ENCODE data around the gene SART1. TPM values are rescaled to one million over a fixed set of nuclear protein-coding genes. Genes with fewer than 3 reads are reported as not detected.
A peak's percentile ranks its signal among the peaks of the same experiment; 100 is the strongest.

The SART1 gene
- total and polyA plus RNA-seq, 4 donors = 31.4 to 145 (median 48.3) TPM

DNA sequence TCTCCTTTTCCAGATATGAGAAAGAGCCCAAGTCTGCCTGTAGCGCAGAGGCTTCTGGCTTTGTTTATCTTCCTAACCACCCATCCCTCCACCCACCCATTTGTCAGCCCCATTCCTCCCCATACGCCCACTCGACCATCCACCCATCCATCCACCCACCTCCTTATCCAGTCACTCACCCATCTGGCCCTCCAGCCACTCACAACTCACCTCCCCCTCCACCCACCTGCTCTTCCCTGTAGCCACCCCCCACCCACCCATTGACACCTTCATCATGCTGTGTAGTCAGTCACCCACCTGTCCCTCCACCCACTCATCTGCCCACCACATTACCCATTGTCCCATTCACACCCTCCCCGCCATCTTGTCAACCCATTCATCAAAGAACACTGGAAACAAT is 55.8 kb downstream of the SART1 start:
- DNase-seq (no peak), ATAC-seq (ENCODE audit: insufficient read depth, low FRiP score) (no peak)
- H3K4me3 ChIP-seq = no peak overlapping the region
- no peak overlapping the region for H3K27ac ChIP-seq (ENCODE audit: low read depth in 1 of 2, low read length in 1 of 2)
- peaks cover 0 to 4% (median 0%) of the 10 kb centered on the region in 5 donors for H3K4me1 ChIP-seq (ENCODE audit: control insufficient read depth in 5 of 5, insufficient read depth in 5 of 5, low read length in 5 of 5)
- H3K27me3 ChIP-seq (ENCODE audit: control insufficient read depth in 3 of 3, insufficient read depth in 3 of 3, low read length in 2 of 3) = peaks cover 0 to 7% (median 5%) of the 10 kb centered on the region in 3 donors
- WGBS, 2 donors = 82% methylated on average over 4 of the region's 4 CpGs
- TF ChIP-seq, protein P1, sequence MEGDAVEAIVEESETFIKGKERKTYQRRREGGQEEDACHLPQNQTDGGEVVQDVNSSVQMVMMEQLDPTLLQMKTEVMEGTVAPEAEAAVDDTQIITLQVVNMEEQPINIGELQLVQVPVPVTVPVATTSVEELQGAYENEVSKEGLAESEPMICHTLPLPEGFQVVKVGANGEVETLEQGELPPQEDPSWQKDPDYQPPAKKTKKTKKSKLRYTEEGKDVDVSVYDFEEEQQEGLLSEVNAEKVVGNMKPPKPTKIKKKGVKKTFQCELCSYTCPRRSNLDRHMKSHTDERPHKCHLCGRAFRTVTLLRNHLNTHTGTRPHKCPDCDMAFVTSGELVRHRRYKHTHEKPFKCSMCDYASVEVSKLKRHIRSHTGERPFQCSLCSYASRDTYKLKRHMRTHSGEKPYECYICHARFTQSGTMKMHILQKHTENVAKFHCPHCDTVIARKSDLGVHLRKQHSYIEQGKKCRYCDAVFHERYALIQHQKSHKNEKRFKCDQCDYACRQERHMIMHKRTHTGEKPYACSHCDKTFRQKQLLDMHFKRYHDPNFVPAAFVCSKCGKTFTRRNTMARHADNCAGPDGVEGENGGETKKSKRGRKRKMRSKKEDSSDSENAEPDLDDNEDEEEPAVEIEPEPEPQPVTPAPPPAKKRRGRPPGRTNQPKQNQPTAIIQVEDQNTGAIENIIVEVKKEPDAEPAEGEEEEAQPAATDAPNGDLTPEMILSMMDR (IDR thresholded peaks at IDR 0.05; ENCODE audit: control extremely low read depth, extremely low read depth) = no peak
- H3K36me3 ChIP-seq (ENCODE audit: control insufficient read depth in 4 of 4, insufficient read depth in 4 of 4, low read length in 4 of 4) = no peaks in the 10 kb centered on the region
- H3K9ac ChIP-seq (ENCODE audit: insufficient read depth in 1 of 2, low read length in 2 of 2) = no peak overlapping the region
- H3K9me3 ChIP-seq (ENCODE audit: control insufficient read depth in 4 of 4, insufficient read depth in 3 of 4, low read length in 3 of 4) = no peaks in the 10 kb centered on the region

DNA sequence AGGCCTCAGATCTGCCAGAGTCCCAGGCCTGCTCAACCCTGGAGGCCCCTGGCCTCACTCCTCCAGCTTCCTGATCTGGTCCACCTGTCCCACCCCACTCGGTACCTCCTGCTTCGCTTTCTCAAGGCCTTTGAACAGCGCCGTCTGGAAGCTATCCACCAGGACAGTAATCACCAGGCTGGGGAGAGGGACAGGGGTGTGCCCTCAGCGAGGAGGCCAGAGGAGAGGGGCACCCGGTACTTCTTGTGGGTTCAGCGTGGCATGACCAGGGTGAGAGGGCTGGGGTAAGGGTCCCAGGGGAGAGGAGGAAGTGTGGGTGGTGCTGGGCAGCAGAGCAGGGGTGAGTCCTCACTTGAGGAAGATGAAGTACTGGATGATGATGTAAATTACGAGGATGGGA is 58.7 kb downstream of the SART1 start:
- H3K27me3 ChIP-seq (ENCODE audit: control insufficient read depth in 3 of 3, insufficient read depth in 3 of 3, low read length in 2 of 3) = peaks cover 0 to 5% (median 0%) of the 10 kb centered on the region in 3 donors
- no peak overlapping the region for H3K27ac ChIP-seq (ENCODE audit: low read depth in 1 of 2, low read length in 1 of 2)
- H3K9ac ChIP-seq (ENCODE audit: insufficient read depth in 1 of 2, low read length in 2 of 2) = no peak overlapping the region
- peaks cover 0 to 5% (median 0%) of the 10 kb centered on the region in 5 donors for H3K4me1 ChIP-seq (ENCODE audit: control insufficient read depth in 5 of 5, insufficient read depth in 5 of 5, low read length in 5 of 5)
- H3K36me3 ChIP-seq (ENCODE audit: control insufficient read depth in 4 of 4, insufficient read depth in 4 of 4, low read length in 4 of 4) = no peaks in the 10 kb centered on the region
- H3K4me3 ChIP-seq = no peak overlapping the region
- TF ChIP-seq, protein P1 (IDR thresholded peaks at IDR 0.05; ENCODE audit: control extremely low read depth, extremely low read depth) = no peak
- no peak for DNase-seq
- ATAC-seq (ENCODE audit: insufficient read depth, low FRiP score) = no peak
- WGBS, 2 donors = 77 to 81% methylated on average over 8 of the region's 8 CpGs
- no peaks in the 10 kb centered on the region for H3K9me3 ChIP-seq (ENCODE audit: control insufficient read depth in 4 of 4, insufficient read depth in 3 of 4, low read length in 3 of 4)

DNA sequence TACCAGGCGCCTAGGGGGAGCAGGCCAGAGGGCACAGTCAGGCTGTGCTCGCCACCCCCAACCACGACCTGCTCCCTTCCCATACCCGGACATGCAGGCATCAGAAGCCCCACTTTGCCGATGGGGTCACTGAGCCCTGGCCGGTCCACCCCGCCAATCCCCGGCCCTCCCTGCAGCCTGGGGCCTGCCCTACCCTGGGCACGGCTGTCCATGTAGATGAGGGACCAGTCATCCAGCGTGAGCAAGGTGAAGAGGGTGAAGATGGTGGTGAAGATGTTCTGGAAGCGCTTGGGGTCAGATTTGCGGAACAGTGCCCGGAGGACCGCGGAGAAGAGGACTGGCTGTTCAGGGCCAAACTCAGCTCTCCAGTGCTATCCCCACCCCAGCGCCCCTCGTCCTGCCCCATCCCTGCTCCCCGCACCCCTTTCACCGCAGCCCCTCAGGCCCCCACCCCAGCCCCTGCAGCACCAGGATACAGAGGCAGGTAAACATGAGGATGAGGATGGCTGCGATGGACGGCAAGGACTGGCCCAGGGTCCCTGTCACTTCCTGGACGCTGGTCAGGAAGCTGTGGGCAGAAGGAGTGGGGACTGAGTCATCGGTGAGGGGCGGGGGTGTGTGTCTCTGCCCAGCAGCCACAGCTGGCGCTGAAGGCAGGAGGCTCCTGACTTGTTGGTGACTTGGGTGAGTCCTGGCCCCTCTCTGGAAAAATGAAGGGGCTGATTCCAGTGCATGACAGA is 59.3 kb downstream of the SART1 start:
- Histone ChIP-seq H3K9ac (ENCODE audit: insufficient read depth in 1 of 2, low read length in 2 of 2) (no peak overlapping the region), H3K9me3 (ENCODE audit: control insufficient read depth in 4 of 4, insufficient read depth in 3 of 4, low read length in 3 of 4) (no peaks in the 10 kb centered on the region), H3K27ac (ENCODE audit: low read depth in 1 of 2, low read length in 1 of 2) (no peak overlapping the region), H3K4me3 (no peak overlapping the region), H3K36me3 (ENCODE audit: control insufficient read depth in 4 of 4, insufficient read depth in 4 of 4, low read length in 4 of 4) (no peaks in the 10 kb centered on the region), H3K4me1 (ENCODE audit: control insufficient read depth in 5 of 5, insufficient read depth in 5 of 5, low read length in 5 of 5) (peaks cover 0 to 5% (median 0%) of the 10 kb centered on the region in 5 donors), H3K27me3 (ENCODE audit: control insufficient read depth in 3 of 3, insufficient read depth in 3 of 3, low read length in 2 of 3) (peaks cover 0 to 5% (median 0%) of the 10 kb centered on the region in 3 donors)
- peak; percentile 24 for ATAC-seq (ENCODE audit: insufficient read depth, low FRiP score)
- no peak for DNase-seq
- TF ChIP-seq, protein P1 (IDR thresholded peaks at IDR 0.05; ENCODE audit: control extremely low read depth, extremely low read depth) = no peak
- 72 to 77% methylated on average over 24 to 25 of the region's 25 CpGs for WGBS, 2 donors
